ENCODE data around the gene DENND1A.

DNA sequence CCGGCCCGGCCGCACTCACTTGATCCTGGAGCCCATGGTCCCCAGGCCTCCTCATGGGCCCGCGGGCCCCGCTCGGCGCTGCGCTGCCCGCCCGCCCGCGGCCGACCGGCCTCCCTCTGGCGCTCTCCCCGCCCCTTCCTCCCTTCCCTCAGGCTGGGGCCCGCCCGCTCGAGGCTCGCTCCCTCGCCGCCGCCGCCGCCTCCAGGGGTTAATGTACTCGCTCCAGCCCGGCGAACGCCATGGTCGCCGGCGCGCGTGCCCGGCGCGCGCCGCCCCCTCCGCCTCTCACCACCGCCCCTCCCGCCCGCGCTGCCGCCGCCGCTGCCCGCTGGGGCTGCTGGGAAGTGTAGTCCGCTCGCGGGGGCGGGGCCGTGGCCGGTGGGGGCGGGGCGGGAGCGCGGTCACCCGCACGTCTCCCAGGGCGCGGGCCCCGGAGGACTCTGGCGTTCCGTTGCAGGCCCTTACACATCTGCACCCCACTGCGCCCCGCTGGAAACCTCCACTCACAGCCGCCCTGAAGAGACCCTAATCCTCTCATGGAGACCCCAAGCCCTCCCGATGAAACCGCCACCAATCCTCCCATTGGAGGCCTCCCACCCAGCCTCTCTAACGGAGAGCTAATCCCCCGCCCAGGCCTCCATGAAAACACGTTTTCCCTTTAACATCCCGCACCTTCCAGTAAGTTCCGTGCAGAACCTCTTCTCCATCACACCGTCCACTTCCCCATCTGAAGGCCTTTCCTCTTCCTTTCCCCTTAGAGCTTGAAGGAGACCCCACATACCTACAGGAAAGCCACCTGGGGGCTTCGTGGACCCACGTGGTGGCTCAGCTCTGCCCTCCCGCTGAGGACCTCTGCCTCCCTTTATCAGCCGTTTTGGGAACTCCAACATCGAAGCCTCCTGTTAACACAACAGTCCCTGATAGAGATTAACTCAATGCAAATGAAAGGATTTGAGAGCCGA lies at the start of gene DENND1A:
- TF ChIP-seq GATA2 (IDR thresholded peaks at IDR 0.05; ENCODE audit: low read depth, low read length), result no peak
- no peak for TF ChIP-seq GATA3 (IDR thresholded peaks at IDR 0.05; ENCODE audit: low read depth, low read length)

Data from SH-SY5Y (cell line).